IMR-90 (cell line): ENCODE data around the gene FAM151A. TPM values are rescaled to one million over a fixed set of nuclear protein-coding genes. Genes with fewer than 3 reads are reported as not detected.

Experiments
- ATAC-seq: fragments of 200-7000 bp; cut with Tn5 transposase; 2 replicates; pipeline ENCODE4 v1.9.1; 2020; ENCODE audit warnings: low read depth, mild to moderate bottlenecking, moderate library complexity
- BruUV-seq: library from RNA; stranded (reverse); fragments of 400-500 nt; replicated peaks from 2 replicates; lab custom pipeline; 2021; lab: Mats Ljungman, UMichigan
- CTCF ChIA-PET: fragments of 300-600 bp; formaldehyde crosslinking; extraction: SDS; loops from one replicate; lab custom pipeline; 2021; ENCODE audit warnings: antibody characterized with exemption; lab: Yijun Ruan, JAX
- POLR2A ChIA-PET: fragments of 300-600 bp; sonication (Branson Sonifier 250); formaldehyde crosslinking; loops from one replicate; lab custom pipeline; 2022; ENCODE audit warnings: antibody characterized with exemption; ENCODE audit not compliant: unreplicated experiment; lab: Charles Lee
- DNase-seq: peaks from one replicate; pipeline ENCODE4 v3.0.0; 2013
- H2AFZ ChIP-seq: replicated peaks from 2 replicates; pipeline ENCODE3; 2013; ENCODE audit warnings: low read length, mild to moderate bottlenecking; ENCODE audit not compliant: poor library complexity
- H2AK5ac ChIP-seq: 2 replicates; pipeline ENCODE4 v1.6.1; 2013; ENCODE audit warnings: low read depth, low read length, inconsistent platforms
- H2AK9ac ChIP-seq: replicated peaks from 2 replicates; pipeline ENCODE3; 2013; ENCODE audit warnings: mild to moderate bottlenecking, low read depth, low read length, moderate library complexity; ENCODE audit not compliant: poor library complexity
- H2BK120ac ChIP-seq: 2 replicates; pipeline ENCODE4 v1.6.1; 2013; ENCODE audit warnings: low read depth, low read length, inconsistent platforms
- H2BK15ac ChIP-seq: 3 replicates; pipeline ENCODE4 v1.6.1; 2013; ENCODE audit warnings: low read depth, low read length, inconsistent platforms
- H2BK20ac ChIP-seq: 2 replicates; pipeline ENCODE4 v1.6.1; 2013; ENCODE audit warnings: low read depth, mild to moderate bottlenecking, inconsistent platforms, low read length, moderate library complexity
- H2BK5ac ChIP-seq: 2 replicates; pipeline ENCODE4 v1.6.1; 2013; ENCODE audit warnings: mild to moderate bottlenecking, low read depth, low read length, inconsistent platforms; ENCODE audit not compliant: poor library complexity, severe bottlenecking
- H3K14ac ChIP-seq: replicated peaks from 2 replicates; pipeline ENCODE4 v1.6.1; 2013; ENCODE audit warnings: low read depth, low read length, inconsistent platforms
- H3K18ac ChIP-seq: 2 replicates; pipeline ENCODE4 v1.6.1; 2013; ENCODE audit warnings: low read depth, low read length, control low read depth
- H3K23ac ChIP-seq: 2 replicates; pipeline ENCODE4 v1.6.1; 2013; ENCODE audit warnings: low read depth, low read length, inconsistent platforms
- H3K27ac ChIP-seq: 2 replicates; pipeline ENCODE4 v1.5.1; 2013; ENCODE audit warnings: mild to moderate bottlenecking, control low read depth, low read length; ENCODE audit not compliant: insufficient read depth
- H3K27me3 ChIP-seq: 2 replicates; pipeline ENCODE4 v1.6.1; 2013; ENCODE audit warnings: low read length; ENCODE audit not compliant: control insufficient read depth, insufficient read depth
- H3K36me3 ChIP-seq: 2 replicates; pipeline ENCODE4 v1.6.1; 2013; ENCODE audit warnings: low read length, mixed read lengths; ENCODE audit not compliant: control insufficient read depth, insufficient read depth
- H3K4ac ChIP-seq: 2 replicates; pipeline ENCODE4 v1.6.1; 2013; ENCODE audit warnings: low read depth, low read length, inconsistent platforms
- H3K4me1 ChIP-seq: 2 replicates; pipeline ENCODE4 v1.6.1; 2013; ENCODE audit warnings: low read length, mixed read lengths; ENCODE audit not compliant: control insufficient read depth, insufficient read depth
- H3K4me2 ChIP-seq: 2 replicates; pipeline ENCODE4 v1.6.1; 2013; ENCODE audit warnings: low read depth, mild to moderate bottlenecking, control low read depth, low read length, moderate library complexity
- H3K4me3 ChIP-seq: 2 replicates; pipeline ENCODE4 v1.5.1; 2013; ENCODE audit warnings: low read depth, mild to moderate bottlenecking, control low read depth, low read length, moderate library complexity; ENCODE audit not compliant: insufficient read depth
- H3K56ac ChIP-seq: 2 replicates; pipeline ENCODE4 v1.6.1; 2013; ENCODE audit warnings: low read length, inconsistent platforms; ENCODE audit not compliant: insufficient read depth; ENCODE audit errors: extremely low read depth
- H3K79me1 ChIP-seq, 2 experiments: 2 replicates each; pipeline ENCODE4 v1.6.1; 2013; ENCODE audit warnings: low read length in 2 of 2, inconsistent platforms in 1 of 2, low read depth in 1 of 2
- H3K9ac ChIP-seq: 2 replicates; pipeline ENCODE4 v1.6.1; 2013; ENCODE audit warnings: low read depth, low read length, control low read depth
- H3K9me1 ChIP-seq: 2 replicates; pipeline ENCODE4 v1.6.1; 2013; ENCODE audit warnings: low read length, inconsistent platforms; ENCODE audit not compliant: insufficient read depth
- H3K9me3 ChIP-seq: 2 replicates; pipeline ENCODE4 v1.6.1; 2013; ENCODE audit warnings: low read length; ENCODE audit not compliant: control insufficient read depth, insufficient read depth
- H4K20me1 ChIP-seq: 2 replicates; pipeline ENCODE4 v1.6.1; 2013; ENCODE audit warnings: low read length, inconsistent platforms; ENCODE audit not compliant: insufficient read depth
- H4K5ac ChIP-seq: 2 replicates; pipeline ENCODE4 v1.6.1; 2013; ENCODE audit warnings: mild to moderate bottlenecking, low read depth, low read length, control low read depth
- H4K8ac ChIP-seq, 2 experiments: 2 replicates each; pipeline ENCODE4 v1.6.1; 2013; ENCODE audit warnings: low read depth in 2 of 2, low read length in 2 of 2, control low read depth in 1 of 2, inconsistent platforms in 1 of 2
- H4K91ac ChIP-seq: 2 replicates; pipeline ENCODE4 v1.6.1; 2013; ENCODE audit warnings: low read depth, low read length, inconsistent platforms; ENCODE audit not compliant: insufficient read depth
- CEBPB ChIP-seq: IDR thresholded peaks from 2 replicates; pipeline ENCODE4 v1.6.1; 2012; ENCODE audit warnings: low read depth, low read length, improper control_type of control experiment
- CTCF ChIP-seq: conservative IDR thresholded peaks from 2 replicates; pipeline ENCODE4 v1.5.1; 2012; ENCODE audit warnings: mild to moderate bottlenecking, low read depth, low read length, improper control_type of control experiment
- FOS ChIP-seq: fragments of 150-350 bp; IDR thresholded peaks from 2 replicates; pipeline ENCODE4 v1.6.1; 2016; ENCODE audit warnings: low read depth, low read length
- MAFK ChIP-seq: IDR thresholded peaks from 2 replicates; pipeline ENCODE4 v1.6.1; 2012; ENCODE audit warnings: low read depth, low read length, improper control_type of control experiment
- MXI1 ChIP-seq: IDR thresholded peaks from 2 replicates; pipeline ENCODE4 v1.6.1; 2012; ENCODE audit warnings: low read depth, mild to moderate bottlenecking, low read length, moderate library complexity, borderline replicate concordance
- POLR2A ChIP-seq: IDR thresholded peaks from 2 replicates; pipeline ENCODE4 v1.6.1; 2012; ENCODE audit warnings: mild to moderate bottlenecking, low read depth, low read length
- RAD21 ChIP-seq: IDR thresholded peaks from 2 replicates; pipeline ENCODE4 v1.6.1; 2012; ENCODE audit warnings: low read length, improper control_type of control experiment
- SMC3 ChIP-seq: fragments of 150-350 bp; IDR thresholded peaks from 2 replicates; pipeline ENCODE4 v1.6.1; 2016; ENCODE audit warnings: low read depth, mild to moderate bottlenecking, antibody characterized with exemption, low read length, moderate library complexity
- WGBS, 2 experiments: methylation state at CpG; one replicate each; pipeline versions ENCODE4 v1.1.5 to v1.1.7; 2013; ENCODE audit warnings: missing lambda C conversion rate in 2 of 2; ENCODE audit not compliant: insufficient read length in 1 of 2; ENCODE audit errors: extremely low coverage in 2 of 2; 5-methylcytosine and 5-hydroxymethylcytosine counted together
- dilution Hi-C: fragments of 300-500 bp; cut with HindIII; formaldehyde crosslinking; loops from one replicate; pipeline ENCODE4 v1.14.3; 2018; ENCODE audit warnings: low sequenced_read_pairs; ENCODE audit not compliant: unreplicated experiment
- in situ Hi-C: fragments of 300-500 bp; cut with MboI; formaldehyde crosslinking; loops from 3 replicates; pipeline ENCODE4 v1.14.3; 2019; ENCODE audit warnings: low sequenced_read_pairs, inconsistent platforms, mixed read lengths
- intact Hi-C: fragments of 100-400 bp; cut with micrococcal nuclease; formaldehyde crosslinking; loops from 2 replicates; pipeline ENCODE4 v1.10.0; 2022
- polyA plus RNA-seq, 3 experiments: library from polyadenylated mRNA; depleted of rRNA; stranded (reverse); fragments of >200 nt; gene quantifications; 2 replicates each; pipeline ENCODE4 v1.2.3, GENCODE V29; 2012; ENCODE audit warnings: low replicate concordance in 1 of 3
- total RNA-seq: library from RNA; depleted of rRNA; stranded (reverse); fragments of >200 nt; gene quantifications from 2 replicates; pipeline ENCODE4 v1.2.3, GENCODE V29; 2012

Gene FAM151A
- total and polyA plus RNA-seq, 2 of the 4 experiments (the other 2 are of a cell fraction): not detected

- Histone ChIP-seq H2BK5ac (no peak overlapping the region), H3K4me2 (no peak overlapping the region), H3K56ac (no peak overlapping the region), H3K9ac (no peak overlapping the region), H3K4ac (no peak overlapping the region), H4K5ac (no peak overlapping the region), H2AFZ (no peak overlapping the region), H3K27me3 (peaks cover 11% of the 10 kb centered on the region), H3K23ac (no peak overlapping the region), H3K4me3 (no peak overlapping the region), H3K27ac (no peak overlapping the region), H4K91ac (no peak overlapping the region), H4K8ac (no peak overlapping the region), H3K14ac (no peak overlapping the region), H2BK15ac (no peak overlapping the region), H3K79me1 (no peaks in the 10 kb centered on the region), H2BK20ac (no peak overlapping the region), H3K36me3 (no peaks in the 10 kb centered on the region), H4K20me1 (no peaks in the 10 kb centered on the region), H2BK120ac (no peak overlapping the region), H3K4me1 (no peaks in the 10 kb centered on the region), H3K18ac (no peak overlapping the region), H3K9me1 (no peaks in the 10 kb centered on the region), H3K9me3 (peaks cover 5% of the 10 kb centered on the region; the same call in 1 of the 2 replicates), H2AK5ac (no peak overlapping the region), H2AK9ac (no peak overlapping the region)
- TF ChIP-seq SMC3 (no peak), MAFK (no peak), FOS (no peak), POLR2A (no peak), RAD21 (no peak), CTCF (no peak), CEBPB (no peak), MXI1 (no peak)
- ChIA-PET CTCF (interaction anchor here (0.8 kb wide), 1 partner anchor 67 kb away, joined by 3 read pairs; no protein-coding TSS in a partner anchor), POLR2A (no interaction called here)
- in situ Hi-C loops: no loop called here
- WGBS, 2 experiments: no CpG with 5 or more reads among the region's 4 CpGs
- no TSS peak for BruUV-seq
- DNase-seq (no peak), ATAC-seq (no peak)
- intact Hi-C loops: no loop called here
- dilution Hi-C loops: no loop called here
Observed at GRCh38 chr1:54663725-54664124, 40.4 kb upstream of the FAM151A start.
